H1 (cell line): ENCODE measurements around the gene SLC22A6. TPM values are rescaled to one million over a fixed set of nuclear protein-coding genes. Genes with fewer than 3 reads are reported as not detected.

Experiments
- TEAD4 ChIP-seq: IDR thresholded peaks from 2 replicates; pipeline ENCODE4 v1.6.1; 2012; ENCODE audit warnings: low read depth, low read length, inconsistent platforms, mixed read lengths
- polyA plus RNA-seq, 7 experiments: library from polyadenylated mRNA; depleted of rRNA in 3 of 7; stranded (reverse) in 5 of 7; unstranded in 2 of 7; fragments of >200 nt in 5 of 7; fragments of 200-250 nt in 2 of 7; gene quantifications; 1 replicate in 5 of 7; 2 replicates in 1 of 7; 4 replicates in 1 of 7; pipeline versions ENCODE4 v1.2.1 to v1.2.3, GENCODE V29; 2011 to 2013; ENCODE audit warnings: missing spikeins in 2 of 7, mixed read lengths in 2 of 7
- total RNA-seq: library from RNA; stranded (reverse); fragmentation: NEBNext Ultra II Directional; extraction: Animal tissue kit (Norgen Biotek cat#: 25700); gene quantifications from 2 replicates; pipeline ENCODE4 v1.2.1, GENCODE V29; 2021
- TF ChIP-seq, protein P1 (sequence below), 3 experiments: IDR thresholded peaks; 1 replicate in 2 of 3; 2 replicates in 1 of 3; pipeline versions ENCODE4 v1.5.1 to v1.6.1; 2011; ENCODE audit warnings: low read length in 3 of 3, mild to moderate bottlenecking in 3 of 3, inconsistent platforms in 2 of 3, low read depth in 1 of 3, moderate library complexity in 1 of 3; ENCODE audit not compliant: insufficient read depth in 1 of 3; ENCODE audit errors: control extremely low read depth in 1 of 3

The SLC22A6 gene
- total and polyA plus RNA-seq, 2 of the 8 experiments (the other 6 are each of a cell fraction or from before 2014, with no cell fraction given) = not detected

DNA sequence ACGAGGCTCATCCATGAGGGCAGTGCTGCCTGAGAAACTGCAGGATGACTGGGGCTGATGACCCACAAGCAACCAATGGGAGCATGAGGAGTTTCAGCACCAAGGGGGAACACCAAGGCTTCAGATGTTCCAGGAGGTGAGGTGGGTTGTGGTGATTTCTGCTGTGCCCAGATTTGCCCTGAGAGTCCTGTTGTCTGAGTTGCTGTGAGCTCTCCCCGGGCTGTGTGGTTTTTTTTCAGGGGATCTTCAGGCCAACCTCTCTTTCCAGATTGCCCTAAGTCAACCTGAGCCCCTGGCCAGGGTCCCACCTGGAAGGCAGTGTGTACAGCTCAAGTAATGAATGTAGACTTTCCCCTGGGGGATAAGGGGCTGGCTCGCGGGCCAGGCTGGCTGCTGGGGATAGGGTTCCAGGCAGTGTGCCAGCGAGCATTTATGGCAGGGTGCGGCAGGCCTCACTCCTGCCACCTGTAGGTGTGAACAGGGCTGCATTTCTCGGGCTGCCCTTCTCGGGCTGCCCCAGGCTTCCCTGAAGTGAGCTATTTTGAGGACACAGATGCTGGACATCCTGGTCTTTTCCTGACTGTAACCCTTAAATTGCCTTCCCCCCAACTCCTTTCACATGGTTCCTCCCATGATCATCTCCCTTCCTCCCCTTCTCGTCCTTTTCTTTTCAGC, 9.8 kb downstream of the SLC22A6 start (continued):
- TF ChIP-seq TEAD4 = 0 out of 2 replicates have a peak, but pooled peaks have one; percentile 24
- TF ChIP-seq, protein P1, sequence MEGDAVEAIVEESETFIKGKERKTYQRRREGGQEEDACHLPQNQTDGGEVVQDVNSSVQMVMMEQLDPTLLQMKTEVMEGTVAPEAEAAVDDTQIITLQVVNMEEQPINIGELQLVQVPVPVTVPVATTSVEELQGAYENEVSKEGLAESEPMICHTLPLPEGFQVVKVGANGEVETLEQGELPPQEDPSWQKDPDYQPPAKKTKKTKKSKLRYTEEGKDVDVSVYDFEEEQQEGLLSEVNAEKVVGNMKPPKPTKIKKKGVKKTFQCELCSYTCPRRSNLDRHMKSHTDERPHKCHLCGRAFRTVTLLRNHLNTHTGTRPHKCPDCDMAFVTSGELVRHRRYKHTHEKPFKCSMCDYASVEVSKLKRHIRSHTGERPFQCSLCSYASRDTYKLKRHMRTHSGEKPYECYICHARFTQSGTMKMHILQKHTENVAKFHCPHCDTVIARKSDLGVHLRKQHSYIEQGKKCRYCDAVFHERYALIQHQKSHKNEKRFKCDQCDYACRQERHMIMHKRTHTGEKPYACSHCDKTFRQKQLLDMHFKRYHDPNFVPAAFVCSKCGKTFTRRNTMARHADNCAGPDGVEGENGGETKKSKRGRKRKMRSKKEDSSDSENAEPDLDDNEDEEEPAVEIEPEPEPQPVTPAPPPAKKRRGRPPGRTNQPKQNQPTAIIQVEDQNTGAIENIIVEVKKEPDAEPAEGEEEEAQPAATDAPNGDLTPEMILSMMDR (IDR thresholded peaks at IDR 0.05; ENCODE audit: control extremely low read depth in 1 of 3, insufficient read depth in 1 of 3, low read depth in 1 of 3, low read length in 3 of 3) = peak; percentile 71 to 90 (median 87)
